ENCODE data around the gene CDC16. TPM values are rescaled to one million over a fixed set of nuclear protein-coding genes. Genes with fewer than 3 reads are reported as not detected.

The CDC16 gene
- total and polyA plus RNA-seq, 2 of the 4 experiments (the other 2 are of a cell fraction): 41.6 to 66.6 TPM

- no TSS peak for BruUV-seq (replicated peaks)
- Histone ChIP-seq H3K4ac (ENCODE audit: low read depth, low read length) (no peak overlapping the region), H3K27me3 (ENCODE audit: control insufficient read depth, insufficient read depth, low read length) (no peaks in the 10 kb centered on the region), H2AK5ac (ENCODE audit: low read depth, low read length) (no peak overlapping the region), H3K23ac (ENCODE audit: low read depth, low read length) (no peak overlapping the region), H2BK20ac (ENCODE audit: low read depth, low read length) (no peak overlapping the region), H3K14ac (replicated peaks; ENCODE audit: low read depth, low read length) (no peak overlapping the region), H3K18ac (ENCODE audit: low read depth, low read length) (no peak overlapping the region), H3K4me2 (ENCODE audit: low read depth, low read length) (no peak overlapping the region), H3K36me3 (ENCODE audit: control insufficient read depth, insufficient read depth, low read length) (peaks cover 35% of the 10 kb centered on the region), H3K9me3 (ENCODE audit: control insufficient read depth, insufficient read depth, low read length) (no peaks in the 10 kb centered on the region), H4K20me1 (ENCODE audit: insufficient read depth, low read length) (no peaks in the 10 kb centered on the region; the same call in 1 of the 2 replicates), H4K91ac (ENCODE audit: insufficient read depth, low read depth, low read length) (no peak overlapping the region), H3K9ac (ENCODE audit: low read depth, low read length) (no peak overlapping the region), H2AK9ac (replicated peaks; ENCODE audit: low read depth, low read length, poor library complexity) (no peak overlapping the region), H3K27ac (ENCODE audit: insufficient read depth, low read length) (no peak overlapping the region), H2BK15ac (ENCODE audit: low read depth, low read length) (no peak overlapping the region), H4K8ac (ENCODE audit: low read depth in 2 of 2, low read length in 2 of 2) (no peak overlapping the region), H3K4me3 (ENCODE audit: insufficient read depth, low read depth, low read length) (no peak overlapping the region), H2BK5ac (ENCODE audit: low read depth, low read length, poor library complexity, severe bottlenecking) (no peak overlapping the region), H3K56ac (ENCODE audit: extremely low read depth, insufficient read depth, low read length) (no peak overlapping the region), H3K79me1 (ENCODE audit: low read depth in 1 of 2, low read length in 2 of 2) (peaks cover 17 to 53% of the 10 kb centered on the region in 2 experiments), H3K4me1 (ENCODE audit: control insufficient read depth, insufficient read depth, low read length) (no peaks in the 10 kb centered on the region), H3K9me1 (ENCODE audit: insufficient read depth, low read length) (peaks cover 10% of the 10 kb centered on the region), H2AFZ (replicated peaks; ENCODE audit: low read length, poor library complexity) (no peak overlapping the region), H4K5ac (ENCODE audit: low read depth, low read length) (no peak overlapping the region), H2BK120ac (ENCODE audit: low read depth, low read length) (no peak overlapping the region)
- intact Hi-C loops (cut with micrococcal nuclease) (no loop called here), dilution Hi-C loops (cut with HindIII; ENCODE audit: low sequenced_read_pairs, unreplicated experiment) (no loop called here), in situ Hi-C loops (cut with MboI; ENCODE audit: low sequenced_read_pairs) (no loop called here)
- TF ChIP-seq MAFK (IDR thresholded peaks at IDR 0.05; ENCODE audit: low read depth, low read length): peak; percentile 71
- no peak for TF ChIP-seq BHLHE40 (IDR thresholded peaks at IDR 0.05; ENCODE audit: low read depth, low read length)
- ChIA-PET POLR2A (ENCODE audit: unreplicated experiment) (no interaction called here), CTCF (no interaction called here)
- whole genome bisulfite sequencing, 2 experiments (ENCODE audit: extremely low coverage in 2 of 2, insufficient read length in 1 of 2): 93% methylated on average over 7 of the region's 10 CpGs; no CpG with 5 or more reads in 1 of the 2 experiments
- no peak for DNase-seq
- no peak for ATAC-seq (ENCODE audit: low read depth)
Measured at GRCh38 chr13:114296448-114296847, 61.8 kb downstream of the CDC16 start.

Measured in IMR-90 (cell line).